T47D (cell line): Measurements from ENCODE around the gene TRPV3.

ENCODE experiments used
- DNase-seq, 2 experiments: peaks; one replicate each; pipeline versions ENCODE4 v3.0.0 to v3.0.0-alpha.2; 2011 to 2012; ENCODE audit warnings: low read depth in 1 of 2, low spot score in 1 of 2
- JUND ChIP-seq: IDR thresholded peaks from 2 replicates; pipeline ENCODE4 v1.6.1; 2012; ENCODE audit warnings: low read depth
- in situ Hi-C: cut with HindIII; loops from 2 replicates; pipeline ENCODE4 v1.10.0; 2016; ENCODE audit warnings: low sequenced_read_pairs, low pct_unique_long_range_greater_than_20kb

TRPV3 gene

DNA sequence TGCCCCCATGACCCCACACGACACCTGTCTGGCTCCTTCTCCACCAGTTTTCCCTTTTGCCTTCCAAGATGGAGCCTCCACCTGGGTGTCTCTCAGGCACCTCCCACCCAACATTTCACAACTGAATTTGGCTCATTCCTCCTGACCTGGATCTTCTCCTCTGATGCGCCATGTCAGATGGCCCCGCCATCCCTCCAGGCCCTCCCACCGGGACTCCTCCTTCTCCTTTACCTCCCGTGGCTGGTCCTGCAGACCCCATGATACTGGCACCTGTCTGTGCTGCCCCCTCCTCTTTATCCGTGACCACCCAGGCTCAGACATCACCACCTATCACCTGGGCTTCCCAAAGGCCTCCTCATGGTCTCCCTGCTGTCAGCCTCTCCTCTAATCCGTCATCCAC, 4.7 kb downstream of the TRPV3 start:
- TF ChIP-seq JUND = no peak
- in situ Hi-C loops = no loop called here
- DNase-seq = no peak

DNA sequence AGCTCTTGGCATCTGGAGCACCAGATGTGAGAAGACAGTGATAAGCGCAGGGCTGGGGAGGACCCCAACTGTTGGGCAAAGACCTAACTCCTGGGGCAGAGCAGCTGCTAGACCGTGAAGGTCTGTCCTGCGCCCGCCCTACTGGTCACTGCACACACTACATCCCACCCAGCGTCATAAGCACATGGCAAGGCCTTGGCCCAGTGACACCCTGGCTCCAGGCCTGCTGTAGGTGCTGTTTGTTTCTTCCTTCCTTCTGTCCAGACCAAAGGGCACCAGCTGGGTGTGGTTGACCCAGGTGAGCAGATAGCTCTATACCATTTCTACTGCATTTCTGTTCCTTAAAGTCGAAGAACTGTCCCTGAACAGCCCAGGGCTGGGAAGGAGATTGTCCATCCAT, 6.4 kb downstream of the TRPV3 start:
- in situ Hi-C loops = no loop called here
- no peak for DNase-seq
- no peak for TF ChIP-seq JUND

DNA sequence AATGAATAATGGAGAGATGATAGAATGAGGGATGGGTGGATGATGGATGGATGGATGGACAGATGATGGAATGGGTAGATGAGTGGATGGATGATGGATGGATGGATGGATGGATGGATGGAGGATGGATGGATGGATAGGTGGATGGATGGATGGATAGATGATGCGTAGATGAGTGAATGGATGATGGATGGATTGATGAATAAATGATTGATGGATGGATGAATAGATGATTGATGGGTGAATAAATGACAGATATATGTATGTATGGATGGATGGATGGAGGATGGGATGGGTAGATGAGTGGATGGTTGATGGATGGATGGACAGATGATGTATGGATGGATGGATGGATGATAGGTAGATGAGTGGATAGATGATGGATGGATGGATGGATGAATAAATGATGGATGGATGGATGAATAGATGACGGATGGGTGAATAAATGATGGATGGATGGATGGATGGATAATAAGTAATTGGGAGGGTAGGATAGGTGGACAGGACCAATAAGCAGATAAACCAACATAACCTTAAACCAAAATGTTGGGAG, 7.9 kb downstream of the TRPV3 start:
- DNase-seq = no peak
- in situ Hi-C loops = no loop called here
- TF ChIP-seq JUND = no peak

DNA sequence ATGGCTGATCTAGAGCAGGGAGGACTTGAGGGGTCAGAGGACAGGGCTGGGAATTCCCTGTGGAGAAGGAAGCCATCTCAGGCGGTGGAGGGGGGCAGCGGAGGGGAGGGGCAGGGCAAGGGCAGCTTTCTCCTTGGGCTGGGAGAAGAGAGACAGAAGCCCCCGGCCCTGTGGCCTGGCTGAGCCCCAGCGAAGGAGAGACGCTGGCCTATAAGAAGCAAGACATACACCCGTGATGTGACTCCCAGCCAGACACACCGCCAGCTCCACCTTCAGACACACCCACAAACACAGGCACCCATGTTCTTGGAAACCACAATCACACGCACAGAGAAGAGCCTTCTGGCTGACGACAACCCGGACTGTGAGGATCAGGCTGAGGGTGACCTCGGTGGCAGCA, 10.0 kb downstream of the TRPV3 start:
- no peak for TF ChIP-seq JUND
- no peak for DNase-seq
- in situ Hi-C loops = no loop called here

DNA sequence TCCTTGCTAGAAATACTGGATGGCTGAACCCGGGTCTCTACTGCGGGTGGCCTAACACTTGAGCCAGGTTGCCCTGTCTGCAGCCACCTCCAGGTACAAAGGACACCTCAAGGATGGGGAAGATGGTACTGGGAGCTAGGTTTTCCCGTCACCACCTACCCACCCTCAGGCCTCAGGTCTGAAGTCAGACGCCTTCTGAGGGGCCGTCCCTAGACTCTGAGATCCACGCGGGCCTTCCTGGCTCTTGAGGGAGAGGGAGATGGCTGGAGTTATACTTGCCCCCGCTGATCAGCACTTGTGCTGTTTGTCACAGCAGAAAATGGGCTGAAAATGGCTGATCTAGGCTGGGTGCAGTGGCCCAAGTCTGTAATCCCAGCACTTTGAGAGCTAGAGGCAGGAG, 10.6 kb downstream of the TRPV3 start:
- in situ Hi-C loops = no loop called here
- DNase-seq = no peak

DNA sequence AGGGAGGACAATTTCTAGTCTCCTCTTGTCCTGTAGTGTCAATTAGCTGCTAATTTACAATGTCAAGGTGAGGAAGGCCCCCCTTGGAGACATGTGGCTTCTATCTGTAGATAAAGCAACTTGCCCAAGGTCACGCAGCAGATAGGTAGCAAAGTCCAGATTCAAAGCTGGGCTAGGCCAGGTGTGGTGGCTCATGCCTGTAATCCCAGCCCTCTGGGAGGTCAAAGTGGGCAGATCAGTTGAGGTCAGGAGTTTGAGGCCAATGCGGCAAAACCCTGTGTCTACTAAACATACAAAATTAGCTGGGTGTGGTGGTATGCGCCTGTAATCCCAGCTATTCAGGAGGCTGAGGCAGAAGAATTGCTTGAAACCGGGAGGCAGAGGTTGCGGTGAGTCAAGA, 11.1 kb downstream of the TRPV3 start:
- no peak for DNase-seq
- TF ChIP-seq JUND = no peak
- in situ Hi-C loops = no loop called here

More for the DNA sequence above, 10.6 kb downstream of the TRPV3 start:
- TF ChIP-seq JUND = no peak

DNA sequence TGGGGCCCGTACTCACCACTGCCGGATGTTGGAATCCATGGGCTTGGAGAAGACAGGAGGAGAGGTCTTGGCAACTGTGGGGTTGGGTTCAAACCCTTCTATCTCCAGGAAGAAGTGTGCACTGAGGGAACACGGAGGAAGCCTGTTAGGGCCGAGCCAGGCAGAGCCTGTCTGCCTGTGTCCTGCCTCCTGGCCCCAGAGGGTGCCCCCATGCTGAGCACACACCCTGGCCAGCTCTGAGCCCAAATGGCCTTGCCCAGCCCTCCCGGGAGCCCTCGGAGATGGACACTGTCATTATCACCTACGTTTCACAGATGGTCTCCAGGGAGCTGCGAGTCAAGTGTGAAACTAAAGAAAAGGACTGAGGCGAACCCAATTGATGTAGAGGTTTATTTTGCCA, 12.5 kb downstream of the TRPV3 start:
- in situ Hi-C loops = no loop called here
- no peak for DNase-seq
- TF ChIP-seq JUND = no peak

DNA sequence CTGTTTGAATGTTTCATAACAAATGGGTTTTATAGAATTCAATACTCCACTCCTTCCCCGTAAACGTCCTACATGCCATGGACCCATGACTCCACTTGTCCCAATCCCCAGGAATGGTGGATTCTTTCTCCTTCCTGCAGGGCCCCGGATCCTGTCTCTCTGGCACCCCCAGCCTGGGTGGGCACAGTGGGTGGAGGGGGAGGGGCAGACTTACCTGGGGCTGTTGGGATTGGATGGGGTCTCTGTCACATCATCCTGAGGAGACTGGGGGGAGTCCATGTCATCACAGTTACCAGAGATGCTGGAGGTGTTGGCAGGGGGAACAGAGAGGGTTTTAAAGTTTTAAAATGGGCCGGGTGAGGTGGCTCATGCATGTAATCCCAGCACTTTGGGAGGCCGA, 13.2 kb downstream of the TRPV3 start:
- no peak for DNase-seq
- in situ Hi-C loops = no loop called here
- TF ChIP-seq JUND = no peak

DNA sequence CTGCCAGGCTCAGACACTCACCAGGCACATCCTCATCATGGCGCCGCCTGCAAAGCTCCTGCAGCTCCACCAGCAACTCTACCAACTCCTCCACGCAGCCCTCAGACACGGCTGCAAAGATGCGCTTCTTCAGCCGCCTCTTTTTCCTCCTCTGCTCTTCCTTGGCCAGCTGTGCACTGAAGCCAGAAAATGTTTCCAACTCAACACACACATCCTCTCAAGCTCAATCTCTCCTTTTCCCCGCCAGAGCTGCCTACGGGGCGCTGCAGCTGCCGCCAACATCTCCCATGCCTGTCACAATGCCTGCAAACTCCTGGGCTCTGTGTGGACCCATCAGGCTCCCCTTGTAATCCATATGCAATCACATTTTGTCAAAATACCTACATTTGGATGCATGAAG, 14.2 kb downstream of the TRPV3 start:
- DNase-seq = no peak
- no peak for TF ChIP-seq JUND
- in situ Hi-C loops = no loop called here

DNA sequence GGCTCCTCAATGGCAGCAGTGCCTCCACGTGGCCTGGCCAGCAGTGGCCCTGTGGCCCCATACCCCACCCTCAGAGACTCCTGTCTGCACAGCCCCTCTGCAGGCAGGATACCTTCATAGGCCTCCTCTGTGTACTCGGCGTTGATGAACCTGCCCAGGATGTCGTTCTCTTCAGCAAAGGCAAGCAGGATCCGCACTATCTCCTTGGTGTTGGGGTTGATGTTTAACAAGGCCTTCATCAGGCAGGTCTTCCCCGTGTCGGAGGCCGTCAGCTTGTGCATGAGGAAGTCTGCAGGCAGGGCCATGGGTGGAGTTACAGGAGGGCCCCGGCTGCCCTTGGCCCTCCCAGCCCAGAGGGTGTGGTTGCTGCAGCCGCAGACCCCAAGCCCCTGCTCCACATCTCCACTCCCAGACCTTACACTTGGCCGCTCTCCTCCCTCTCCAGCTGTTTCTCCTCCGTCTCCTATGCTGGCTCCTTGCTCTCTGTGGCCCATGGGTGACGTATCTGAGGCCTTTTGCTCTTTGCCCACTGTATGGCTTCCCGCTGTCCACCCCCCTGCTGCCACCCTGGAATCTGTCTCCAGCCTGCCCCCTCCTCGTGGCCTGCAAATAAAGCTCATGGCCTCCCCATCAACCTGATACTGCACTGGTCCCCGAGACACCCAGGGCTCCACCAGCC, 15.1 kb downstream of the TRPV3 start:
- TF ChIP-seq JUND = no peak
- in situ Hi-C loops = no loop called here
- DNase-seq = no peak

DNA sequence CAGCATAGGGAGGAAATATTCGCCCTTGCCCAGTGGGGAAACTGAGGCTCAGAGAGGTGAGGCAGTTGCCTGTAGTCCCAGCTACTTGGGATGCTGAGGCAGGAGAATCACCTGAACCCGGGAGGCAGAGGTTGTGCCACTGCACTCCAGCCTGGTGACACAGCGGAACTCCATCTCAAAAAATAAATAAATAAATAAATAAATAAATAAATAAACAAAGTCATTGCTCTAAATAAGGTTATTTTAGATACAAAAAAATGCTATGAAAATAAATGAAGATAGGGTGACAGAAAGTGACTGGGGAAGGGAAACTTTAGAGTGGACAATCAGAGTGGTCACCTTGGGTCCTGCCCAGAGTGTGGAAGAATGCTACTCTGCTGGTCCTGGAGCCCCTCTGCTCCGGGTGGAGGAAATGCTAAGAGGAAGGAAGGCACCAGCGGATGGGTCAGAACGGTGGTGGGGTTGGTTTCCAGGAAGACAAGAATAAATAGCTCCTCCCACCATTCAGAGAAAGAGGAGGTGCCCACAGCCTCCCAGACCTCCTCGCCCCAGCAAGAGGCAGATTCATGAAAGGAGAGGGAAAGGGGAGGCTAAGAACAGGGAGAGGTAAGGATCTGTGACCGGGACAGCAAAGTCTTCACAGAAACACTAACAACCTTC, 17.6 kb downstream of the TRPV3 start:
- DNase-seq = no peak
- no peak for TF ChIP-seq JUND
- in situ Hi-C loops = no loop called here

DNA sequence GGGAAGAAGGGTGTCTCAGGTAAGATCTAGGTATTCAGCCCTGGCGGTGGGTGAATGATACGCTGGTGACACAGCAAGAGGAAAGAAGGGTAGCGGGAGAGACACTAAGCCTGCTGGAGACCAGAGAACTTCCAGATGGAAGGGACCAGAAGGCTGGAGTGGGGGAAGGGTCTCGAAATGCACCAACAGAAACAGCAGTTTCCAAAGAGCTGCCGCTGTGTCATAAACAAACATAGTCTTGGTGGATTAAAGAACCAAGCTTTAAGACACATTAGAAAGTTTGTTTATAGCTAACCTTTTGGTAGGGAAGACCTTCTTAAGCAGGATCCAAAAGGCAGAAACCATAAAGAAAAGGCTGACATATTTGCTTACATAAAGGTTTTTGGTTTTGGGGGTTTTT, 20.9 kb downstream of the TRPV3 start:
- DNase-seq = no peak
- TF ChIP-seq JUND = no peak
- in situ Hi-C loops = no loop called here

DNA sequence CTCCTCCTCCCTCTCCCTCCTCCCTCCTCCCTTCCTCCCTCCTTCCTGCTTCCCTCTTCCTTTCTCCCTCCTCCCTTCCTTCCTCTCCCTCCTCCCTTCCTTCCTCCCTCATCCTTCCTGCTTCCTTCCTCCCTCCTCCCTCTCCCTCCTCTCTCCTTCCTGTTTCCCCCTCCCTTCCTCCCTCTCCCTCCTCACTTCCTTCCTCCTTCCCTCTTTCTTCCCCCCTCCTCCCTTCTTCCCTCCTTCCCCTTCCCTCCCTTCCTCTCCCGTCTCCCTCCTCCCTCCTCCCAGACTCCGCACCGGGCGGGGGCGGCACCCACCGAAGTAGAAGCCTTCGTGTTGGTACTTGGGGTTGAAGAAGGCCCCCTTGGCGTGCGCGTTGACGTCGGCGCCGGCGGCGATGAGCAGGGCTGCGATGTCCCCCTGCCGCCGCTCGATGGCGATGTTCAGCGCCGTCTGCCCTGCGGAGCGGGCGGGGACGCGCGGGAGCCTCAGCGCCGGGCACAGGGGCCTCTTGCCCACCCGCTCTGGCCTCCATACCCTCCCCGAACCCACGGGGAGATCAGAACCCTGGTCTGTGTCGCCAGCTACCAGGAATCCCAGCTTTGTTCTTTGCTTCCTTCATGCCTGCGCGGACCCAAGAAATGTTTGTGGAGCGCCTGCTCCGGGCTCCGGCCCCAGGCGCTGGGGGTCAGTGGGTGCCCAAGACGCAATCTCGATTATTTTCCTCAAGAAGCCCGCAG, 22.2 kb downstream of the TRPV3 start:
- no peak for DNase-seq
- TF ChIP-seq JUND = no peak
- in situ Hi-C loops = no loop called here

DNA sequence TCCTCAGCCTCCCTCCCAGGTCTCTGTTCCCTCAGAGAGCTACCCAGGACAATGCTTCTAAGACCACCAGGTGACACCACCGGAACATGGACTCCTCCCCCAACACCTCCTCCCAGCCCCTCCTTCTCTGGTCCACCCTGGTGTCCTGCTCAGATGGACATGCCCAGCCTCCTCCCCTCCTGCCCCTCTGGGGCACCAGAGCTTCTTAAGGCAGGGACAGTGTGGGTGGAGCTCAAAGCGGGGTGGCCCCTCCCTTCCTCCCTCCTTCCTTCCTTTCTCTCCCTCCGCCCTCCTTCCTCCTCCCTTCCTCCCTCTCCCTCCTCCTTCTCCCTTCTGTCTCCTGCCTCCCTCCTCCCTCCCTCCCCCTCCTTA, 22.7 kb downstream of the TRPV3 start:
- peak in 1 of 2 experiments; percentile 28 for DNase-seq

More for the DNA sequence above, 22.7 kb downstream of the TRPV3 start:
- in situ Hi-C loops = no loop called here
- no peak for TF ChIP-seq JUND
